Measurements from ENCODE around the gene PROSER1.

- TF ChIP-seq POLR2A (IDR thresholded peaks at IDR 0.05): no peak
- TF ChIP-seq CTCF (IDR thresholded peaks at IDR 0.05): no peak
These were observed 44.5 kb downstream of the PROSER1 start for GRCh38 chr13:38993381-38993780.

Measured in thyroid gland (tissue), 4 donors.